Measurements from ENCODE around the gene INVS.

- TF ChIP-seq, protein P1, sequence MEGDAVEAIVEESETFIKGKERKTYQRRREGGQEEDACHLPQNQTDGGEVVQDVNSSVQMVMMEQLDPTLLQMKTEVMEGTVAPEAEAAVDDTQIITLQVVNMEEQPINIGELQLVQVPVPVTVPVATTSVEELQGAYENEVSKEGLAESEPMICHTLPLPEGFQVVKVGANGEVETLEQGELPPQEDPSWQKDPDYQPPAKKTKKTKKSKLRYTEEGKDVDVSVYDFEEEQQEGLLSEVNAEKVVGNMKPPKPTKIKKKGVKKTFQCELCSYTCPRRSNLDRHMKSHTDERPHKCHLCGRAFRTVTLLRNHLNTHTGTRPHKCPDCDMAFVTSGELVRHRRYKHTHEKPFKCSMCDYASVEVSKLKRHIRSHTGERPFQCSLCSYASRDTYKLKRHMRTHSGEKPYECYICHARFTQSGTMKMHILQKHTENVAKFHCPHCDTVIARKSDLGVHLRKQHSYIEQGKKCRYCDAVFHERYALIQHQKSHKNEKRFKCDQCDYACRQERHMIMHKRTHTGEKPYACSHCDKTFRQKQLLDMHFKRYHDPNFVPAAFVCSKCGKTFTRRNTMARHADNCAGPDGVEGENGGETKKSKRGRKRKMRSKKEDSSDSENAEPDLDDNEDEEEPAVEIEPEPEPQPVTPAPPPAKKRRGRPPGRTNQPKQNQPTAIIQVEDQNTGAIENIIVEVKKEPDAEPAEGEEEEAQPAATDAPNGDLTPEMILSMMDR (IDR thresholded peaks at IDR 0.05): no peak
- no peak for TF ChIP-seq POLR2A (IDR thresholded peaks at IDR 0.05)
These were observed 32.5 kb upstream of the INVS start for GRCh38 chr9:100066539-100066938.
